Vagina (tissue), 2 donors: ENCODE data around the gene CR1L. TPM values are rescaled to one million over a fixed set of nuclear protein-coding genes. Genes with fewer than 3 reads are reported as not detected.
"Not testable (repeated sequence)": the region's sequence is repeated elsewhere in the genome, so short reads cannot be mapped to it uniquely, and the experiment has no call there.

Experiments
- DNase-seq, 2 donors: peaks; one replicate each; pipeline ENCODE4 v3.0.0-alpha.2; 2017; ENCODE audit errors: extremely low spot score in 2 of 2
- H3K27ac ChIP-seq: fragments of 200-600 bp; sonication (generic); one replicate; pipeline ENCODE4 v1.5.1; 2019
- H3K27me3 ChIP-seq: fragments of 200-600 bp; sonication (generic); one replicate; pipeline ENCODE4 v1.5.1; 2019
- H3K36me3 ChIP-seq, 2 donors: fragments of 200-600 bp; sonication (generic); one replicate each; pipeline ENCODE4 v1.5.1; 2017 to 2019
- H3K4me1 ChIP-seq: fragments of 200-600 bp; sonication (generic); one replicate; pipeline ENCODE4 v1.5.1; 2019
- H3K4me3 ChIP-seq, 2 donors: fragments of 200-600 bp; sonication (generic); 1 replicate in 1 of 2; 2 replicates in 1 of 2; pipeline ENCODE4 v1.5.1; 2016 to 2019
- H3K9me3 ChIP-seq: fragments of 200-600 bp; sonication (generic); one replicate; pipeline ENCODE4 v1.5.1; 2019
- POLR2A ChIP-seq, 2 donors: fragments of 450-650 bp; IDR thresholded peaks; one replicate each; pipeline ENCODE4 v1.6.1; 2017; ENCODE audit warnings: antibody characterized with exemption in 2 of 2, mild to moderate bottlenecking in 2 of 2, moderate library complexity in 2 of 2
- POLR2AphosphoS5 ChIP-seq, 2 donors: sonication (generic); formaldehyde crosslinking; IDR thresholded peaks; one replicate each; pipeline ENCODE4 v1.9.0; 2017; ENCODE audit warnings: antibody characterized with exemption in 2 of 2, mild to moderate bottlenecking in 2 of 2, low read depth in 1 of 2; ENCODE audit not compliant: insufficient read depth in 1 of 2
- intact Hi-C: fragments of 100-400 bp; cut with DNase I; formaldehyde crosslinking; loops from one replicate; pipeline ENCODE4 v1.15.1; 2023
- total RNA-seq: library from RNA; depleted of rRNA; stranded (reverse); fragments of >200 nt; gene quantifications from one replicate; pipeline ENCODE4 v1.2.3, GENCODE V29; 2016
- TF ChIP-seq, protein P1 (sequence below), 3 experiments: fragments of 450-650 bp in 2 of 3; fragments of 200-600 bp in 1 of 3; sonication (generic) in 1 of 3; IDR thresholded peaks; one replicate each; pipeline ENCODE4 v1.5.1; 2017 to 2019; ENCODE audit warnings: antibody characterized with exemption in 3 of 3, mild to moderate bottlenecking in 2 of 3, moderate library complexity in 2 of 3

Gene CR1L
- total RNA-seq, 1 donor from 2014 or later: not detected

DNA sequence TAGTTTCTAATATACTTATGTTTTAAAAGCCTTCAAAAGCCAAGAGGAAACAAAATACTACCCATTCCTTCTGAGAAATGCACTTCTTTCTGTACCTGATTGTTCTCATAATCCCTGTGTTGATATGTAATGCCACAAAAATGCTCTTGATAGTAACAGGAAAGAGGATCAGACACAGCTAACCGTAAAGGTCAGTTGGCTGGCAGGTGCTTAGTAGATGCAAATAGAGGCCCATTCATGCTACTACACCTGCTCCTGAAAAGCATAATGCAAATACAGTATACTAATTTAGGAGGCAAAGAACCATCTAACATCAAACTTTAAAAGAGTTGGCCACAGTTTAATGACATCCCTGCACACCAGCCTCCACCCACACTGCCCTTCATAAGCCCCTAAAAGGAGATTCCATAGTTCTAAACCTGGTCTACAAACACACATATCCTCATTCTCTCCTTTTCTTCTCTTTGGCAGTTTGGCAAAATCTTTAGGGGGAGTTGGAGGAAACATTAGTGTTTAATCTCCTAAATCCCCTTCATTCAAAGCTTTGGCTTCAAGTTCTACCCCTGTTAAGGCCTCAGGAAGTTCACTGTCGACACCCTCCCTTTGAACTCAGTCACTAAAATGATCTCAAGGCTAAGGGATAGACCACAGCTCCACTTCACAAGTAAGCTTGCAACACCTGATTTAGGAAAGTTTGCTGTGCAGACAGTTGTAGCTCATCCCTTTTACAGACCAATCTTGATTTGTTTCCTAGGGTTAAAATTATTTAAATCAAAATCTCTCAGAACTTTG lies 104.0 kb downstream of the CR1L start:
- peaks cover 19% of the 10 kb centered on the region for H3K4me1 ChIP-seq
- no peaks in the 10 kb centered on the region for H3K9me3 ChIP-seq
- intact Hi-C loops: no loop called here
- TF ChIP-seq, protein P1, sequence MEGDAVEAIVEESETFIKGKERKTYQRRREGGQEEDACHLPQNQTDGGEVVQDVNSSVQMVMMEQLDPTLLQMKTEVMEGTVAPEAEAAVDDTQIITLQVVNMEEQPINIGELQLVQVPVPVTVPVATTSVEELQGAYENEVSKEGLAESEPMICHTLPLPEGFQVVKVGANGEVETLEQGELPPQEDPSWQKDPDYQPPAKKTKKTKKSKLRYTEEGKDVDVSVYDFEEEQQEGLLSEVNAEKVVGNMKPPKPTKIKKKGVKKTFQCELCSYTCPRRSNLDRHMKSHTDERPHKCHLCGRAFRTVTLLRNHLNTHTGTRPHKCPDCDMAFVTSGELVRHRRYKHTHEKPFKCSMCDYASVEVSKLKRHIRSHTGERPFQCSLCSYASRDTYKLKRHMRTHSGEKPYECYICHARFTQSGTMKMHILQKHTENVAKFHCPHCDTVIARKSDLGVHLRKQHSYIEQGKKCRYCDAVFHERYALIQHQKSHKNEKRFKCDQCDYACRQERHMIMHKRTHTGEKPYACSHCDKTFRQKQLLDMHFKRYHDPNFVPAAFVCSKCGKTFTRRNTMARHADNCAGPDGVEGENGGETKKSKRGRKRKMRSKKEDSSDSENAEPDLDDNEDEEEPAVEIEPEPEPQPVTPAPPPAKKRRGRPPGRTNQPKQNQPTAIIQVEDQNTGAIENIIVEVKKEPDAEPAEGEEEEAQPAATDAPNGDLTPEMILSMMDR (IDR thresholded peaks at IDR 0.05): no peak
- TF ChIP-seq POLR2A (IDR thresholded peaks at IDR 0.05) (no peak), POLR2AphosphoS5 (IDR thresholded peaks at IDR 0.05; ENCODE audit: insufficient read depth in 1 of 2, low read depth in 1 of 2) (no peak)
- no peak overlapping the region for H3K4me3 ChIP-seq
- H3K27me3 ChIP-seq: no peaks in the 10 kb centered on the region
- DNase-seq: no peak
- H3K36me3 ChIP-seq: no peaks in the 10 kb centered on the region
- no peak overlapping the region for H3K27ac ChIP-seq

DNA sequence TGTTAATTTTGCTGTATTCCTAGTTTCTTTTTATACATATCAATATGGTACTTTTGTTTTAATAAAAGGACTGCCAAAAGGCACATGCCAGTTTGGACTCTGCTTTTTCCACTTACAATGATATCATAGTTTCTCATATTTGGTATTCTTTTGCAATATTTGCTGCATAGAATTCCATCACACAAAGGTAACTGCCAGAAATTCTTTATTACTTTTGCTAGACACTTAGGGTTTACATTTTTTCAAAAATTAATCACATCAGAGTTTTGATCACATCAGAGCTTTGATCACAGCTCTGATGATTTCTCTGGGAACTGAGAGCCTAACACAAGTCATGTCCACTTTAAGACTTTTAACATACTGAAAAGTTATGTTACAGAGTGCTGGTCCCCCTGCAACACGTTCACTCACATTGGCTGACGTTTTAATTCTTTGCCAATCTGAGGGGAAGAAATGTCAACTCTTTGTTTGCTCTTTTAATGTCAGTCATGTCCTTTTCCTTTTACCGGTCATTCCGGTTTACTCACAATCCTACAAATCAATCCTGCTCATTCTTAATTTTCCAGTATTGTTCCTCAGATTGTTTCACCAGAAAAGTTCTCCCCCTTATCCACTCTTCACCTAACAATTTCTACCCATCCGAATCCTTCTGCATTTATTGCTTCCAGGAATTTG lies 105.8 kb downstream of the CR1L start:
- DNase-seq: no peak
- Histone ChIP-seq H3K4me3 (peak overlapping the region; percentile 75 to 89), H3K36me3 (no peaks in the 10 kb centered on the region), H3K27ac (peak overlapping the region; percentile 85), H3K4me1 (peaks cover 38% of the 10 kb centered on the region), H3K9me3 (no peaks in the 10 kb centered on the region), H3K27me3 (no peaks in the 10 kb centered on the region)
- TF ChIP-seq, protein P1 (IDR thresholded peaks at IDR 0.05): no peak
- TF ChIP-seq POLR2AphosphoS5 (IDR thresholded peaks at IDR 0.05; ENCODE audit: insufficient read depth in 1 of 2, low read depth in 1 of 2) (no peak), POLR2A (IDR thresholded peaks at IDR 0.05) (no peak)
- intact Hi-C loops: no loop called here

DNA sequence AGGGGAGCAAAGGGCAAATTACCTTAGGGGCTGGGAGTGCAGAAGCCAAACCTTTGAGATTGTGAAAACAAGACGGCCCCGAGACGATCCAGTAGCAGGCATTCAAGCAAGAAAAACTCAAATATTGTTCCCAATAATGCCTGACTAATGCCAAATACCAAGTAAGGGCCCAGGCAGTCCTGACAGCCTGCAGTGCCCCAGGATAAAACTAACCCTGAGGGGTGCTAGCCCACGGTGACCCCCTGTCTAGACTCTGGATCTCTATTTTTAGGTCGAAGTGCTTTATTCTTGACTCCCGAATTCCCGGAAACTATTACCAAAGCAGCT lies 106.5 kb downstream of the CR1L start:
- peaks cover 44% of the 10 kb centered on the region for H3K4me1 ChIP-seq
- H3K27ac ChIP-seq: peak overlapping the region; percentile 85
- H3K9me3 ChIP-seq, DNase-seq, H3K36me3 ChIP-seq, H3K27me3 ChIP-seq, intact Hi-C loops: not testable (repeated sequence)
- H3K4me3 ChIP-seq: peak overlapping the region; percentile 75 to 89

DNA sequence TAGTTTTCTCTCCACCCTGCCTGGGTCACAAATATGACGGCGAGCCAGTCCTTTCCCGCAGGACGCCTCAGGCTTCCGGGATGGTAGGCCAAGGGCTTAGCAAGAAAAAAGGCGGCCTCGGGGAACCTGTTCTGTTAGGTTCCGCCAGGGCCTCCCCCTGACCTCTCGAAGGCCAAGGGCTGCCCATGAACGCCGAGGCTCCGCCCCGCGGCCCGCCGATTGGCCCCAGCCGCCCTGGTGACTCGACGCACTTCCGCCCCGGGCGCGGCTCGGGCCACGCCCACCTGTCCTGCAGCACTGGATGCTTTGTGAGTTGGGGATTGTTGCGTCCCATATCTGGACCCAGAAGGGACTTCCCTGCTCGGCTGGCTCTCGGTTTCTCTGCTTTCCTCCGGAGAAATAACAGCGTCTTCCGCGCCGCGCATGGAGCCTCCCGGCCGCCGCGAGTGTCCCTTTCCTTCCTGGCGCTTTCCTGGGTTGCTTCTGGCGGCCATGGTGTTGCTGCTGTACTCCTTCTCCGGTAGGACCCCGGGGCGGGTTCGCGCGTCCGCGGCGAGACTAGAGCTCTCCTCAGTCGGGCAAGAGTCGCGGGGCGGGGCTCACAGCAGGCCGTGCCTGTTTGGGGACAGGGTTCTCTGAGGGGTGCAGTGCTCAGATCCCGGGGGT lies 107.0 kb downstream of the CR1L start, which contains the start of gene CD46:
Gene CD46, plus strand, starts transcription at position 265 of the 666 bp plus-strand sequence. Its CDS starts 159 bp downstream, at position 424.
- peak within 1 kb of the TSS; percentile 75 to 89 for H3K4me3 ChIP-seq
- peak in 1 of 2 donors; percentile 97 for DNase-seq
- H3K36me3 ChIP-seq: no peaks in the 10 kb centered on the region
- H3K27ac ChIP-seq: peak within 1 kb of the TSS; percentile 85
- TF ChIP-seq POLR2AphosphoS5 (IDR thresholded peaks at IDR 0.05; ENCODE audit: insufficient read depth in 1 of 2, low read depth in 1 of 2): peak; percentile 76 to 96
- TF ChIP-seq, protein P1 (IDR thresholded peaks at IDR 0.05): peak in 1 of 3 experiments; percentile 4
- peak in 1 of 2 donors; percentile 81 for TF ChIP-seq POLR2A (IDR thresholded peaks at IDR 0.05)
- intact Hi-C loops: no loop called here
- no peaks in the 10 kb centered on the region for H3K27me3 ChIP-seq
- no peaks in the 10 kb centered on the region for H3K9me3 ChIP-seq
- peaks cover 44% of the 10 kb centered on the region for H3K4me1 ChIP-seq

DNA sequence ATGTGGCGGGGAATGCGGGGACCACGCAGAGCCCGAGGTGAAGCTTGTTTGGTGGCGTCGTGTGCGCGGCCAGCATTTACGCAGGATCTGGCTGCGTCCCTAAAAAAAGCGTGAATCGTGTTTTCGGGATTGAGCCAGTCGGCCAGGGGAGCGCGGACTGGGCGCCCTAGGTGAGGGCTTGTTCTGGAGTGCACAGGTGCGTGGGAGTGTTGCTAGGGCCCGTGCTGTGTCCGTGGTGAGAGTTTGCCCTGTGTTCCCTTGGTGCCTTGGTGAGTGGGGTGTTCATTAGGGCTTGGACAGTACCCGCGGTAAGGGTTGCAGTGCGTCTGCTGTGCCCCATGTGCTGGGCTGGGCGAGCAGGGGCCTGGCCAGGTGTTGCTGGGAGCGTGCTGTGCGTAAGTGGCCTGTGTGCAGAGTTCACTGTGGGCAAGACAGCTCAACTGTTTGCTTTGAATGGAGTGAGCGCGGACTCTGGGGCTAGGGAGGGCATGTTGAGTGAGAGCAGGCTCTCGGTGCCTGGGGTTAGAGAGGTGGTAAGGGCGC lies 107.6 kb downstream of the CR1L start:
- intact Hi-C loops: no loop called here
- Histone ChIP-seq H3K36me3 (peaks cover 0 to 4% of the 10 kb centered on the region in 2 donors), H3K27me3 (no peaks in the 10 kb centered on the region), H3K27ac (peak overlapping the region; percentile 85), H3K4me1 (peaks cover 44% of the 10 kb centered on the region), H3K9me3 (no peaks in the 10 kb centered on the region), H3K4me3 (peak overlapping the region; percentile 75 to 89)
- DNase-seq: no peak
- no peak for TF ChIP-seq POLR2A (IDR thresholded peaks at IDR 0.05)
- no peak for TF ChIP-seq POLR2AphosphoS5 (IDR thresholded peaks at IDR 0.05; ENCODE audit: insufficient read depth in 1 of 2, low read depth in 1 of 2)
